ENCODE measurements around the gene C12orf75.
"Not testable (repeated sequence)": the region's sequence is repeated elsewhere in the genome, so short reads cannot be mapped to it uniquely, and the experiment has no call there.

Gene C12orf75

GRCh38 chr12:105337391-105337790 lies 6.9 kb downstream of the C12orf75 start:
- H3K27ac ChIP-seq, result no peak overlapping the region
- ChIA-PET POLR2A (ENCODE audit: low non-redundant PET) (no interaction called here), CTCF (no interaction called here)
- no peak for DNase-seq (ENCODE audit: low spot score)
- no peak for TF ChIP-seq CTCF (conservative IDR thresholded peaks at IDR 0.05; ENCODE audit: low read depth)

- TF ChIP-seq CTCF (conservative IDR thresholded peaks at IDR 0.05; ENCODE audit: low read depth), result no peak
- CTCF ChIA-PET, result no interaction called here
- no peak for DNase-seq (ENCODE audit: low spot score)
- no peak overlapping the region for H3K27ac ChIP-seq
- POLR2A ChIA-PET (ENCODE audit: low non-redundant PET), result no interaction called here
These were observed 8.5 kb downstream of the C12orf75 start for GRCh38 chr12:105338966-105339365.

- no peak for TF ChIP-seq CTCF (conservative IDR thresholded peaks at IDR 0.05; ENCODE audit: low read depth)
- ChIA-PET CTCF (no interaction called here), POLR2A (ENCODE audit: low non-redundant PET) (no interaction called here)
- no peak for DNase-seq (ENCODE audit: low spot score)
- H3K27ac ChIP-seq, result no peak overlapping the region
These were observed 10.5 kb downstream of the C12orf75 start for GRCh38 chr12:105341010-105341409.

GRCh38 chr12:105341620-105342019 lies 11.1 kb downstream of the C12orf75 start:
- POLR2A ChIA-PET (ENCODE audit: low non-redundant PET); H3K27ac ChIP-seq; DNase-seq (ENCODE audit: low spot score); CTCF ChIA-PET: not testable (repeated sequence)

GRCh38 chr12:105342464-105342863 lies 12.0 kb downstream of the C12orf75 start:
- TF ChIP-seq CTCF (conservative IDR thresholded peaks at IDR 0.05; ENCODE audit: low read depth), result no peak
- ChIA-PET POLR2A (ENCODE audit: low non-redundant PET) (no interaction called here), CTCF (interaction anchor here (0.9 kb wide), 1 partner anchor 786 kb away, joined by 5 read pairs; no protein-coding TSS in a partner anchor)
- H3K27ac ChIP-seq, result no peak overlapping the region
- no peak for DNase-seq (ENCODE audit: low spot score)

- TF ChIP-seq CTCF (conservative IDR thresholded peaks at IDR 0.05; ENCODE audit: low read depth), result no peak
- ChIA-PET POLR2A (ENCODE audit: low non-redundant PET) (no interaction called here), CTCF (interaction anchor here (0.6 kb wide), 2 partner anchors 38 to 403 kb away, joined by 3 to 4 read pairs; no protein-coding TSS in a partner anchor)
- no peak overlapping the region for H3K27ac ChIP-seq
- no peak for DNase-seq (ENCODE audit: low spot score)
These were observed 13.3 kb downstream of the C12orf75 start for GRCh38 chr12:105343836-105344235.

GRCh38 chr12:105347499-105347898 lies 17.0 kb downstream of the C12orf75 start:
- DNase-seq (ENCODE audit: low spot score), result no peak
- ChIA-PET POLR2A (ENCODE audit: low non-redundant PET) (no interaction called here), CTCF (no interaction called here)
- no peak for TF ChIP-seq CTCF (conservative IDR thresholded peaks at IDR 0.05; ENCODE audit: low read depth)
- no peak overlapping the region for H3K27ac ChIP-seq
